ENCODE measurements around the gene STEAP1.
"Not testable (repeated sequence)": the region's sequence is repeated elsewhere in the genome, so short reads cannot be mapped to it uniquely, and the experiment has no call there.

Gene STEAP1

DNA sequence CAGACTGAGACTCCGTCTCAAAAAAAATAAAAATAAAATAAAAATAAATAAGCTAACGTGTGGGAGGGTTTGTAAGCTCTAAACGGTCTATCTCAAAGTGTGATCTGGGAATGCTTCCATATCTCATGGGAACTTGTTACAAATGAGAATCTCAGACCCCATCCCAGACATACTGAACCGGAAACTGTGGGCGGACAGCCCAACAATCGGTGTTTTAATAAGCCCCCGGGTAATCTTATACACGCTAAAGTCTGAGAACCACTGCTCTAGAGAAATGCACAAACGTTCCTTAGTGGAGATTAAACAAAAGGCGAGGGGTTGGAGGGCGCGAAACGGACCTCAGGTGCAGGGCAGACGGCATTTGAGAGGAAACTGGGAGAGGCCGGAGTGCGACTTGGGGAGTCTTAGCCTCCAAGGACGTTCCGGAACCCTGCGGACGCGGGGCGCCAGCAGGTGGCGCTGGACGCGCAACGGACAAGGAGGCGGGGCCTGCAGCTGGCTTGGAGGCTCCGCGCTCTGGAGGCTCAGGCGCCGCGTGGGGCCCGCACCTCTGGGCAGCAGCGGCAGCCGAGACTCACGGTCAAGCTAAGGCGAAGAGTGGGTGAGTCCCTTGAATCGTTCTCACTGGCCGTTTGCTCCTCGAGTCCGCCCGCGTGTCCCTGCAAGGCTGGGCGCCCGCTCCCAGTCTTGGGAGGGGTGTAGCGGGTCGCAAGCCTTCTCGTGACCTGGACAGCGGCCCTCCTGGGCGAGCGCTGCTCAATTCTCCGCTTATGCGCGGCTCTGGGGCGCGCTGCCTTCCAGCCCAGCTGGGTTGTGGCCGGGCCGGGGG is at the start of gene STEAP1:
Gene STEAP1, plus strand, starts transcription at position 527 of the 829 bp plus-strand sequence. CDS start 5,320 bp downstream, outside the sequence.
- DNase-seq: peak; percentile 78

DNA sequence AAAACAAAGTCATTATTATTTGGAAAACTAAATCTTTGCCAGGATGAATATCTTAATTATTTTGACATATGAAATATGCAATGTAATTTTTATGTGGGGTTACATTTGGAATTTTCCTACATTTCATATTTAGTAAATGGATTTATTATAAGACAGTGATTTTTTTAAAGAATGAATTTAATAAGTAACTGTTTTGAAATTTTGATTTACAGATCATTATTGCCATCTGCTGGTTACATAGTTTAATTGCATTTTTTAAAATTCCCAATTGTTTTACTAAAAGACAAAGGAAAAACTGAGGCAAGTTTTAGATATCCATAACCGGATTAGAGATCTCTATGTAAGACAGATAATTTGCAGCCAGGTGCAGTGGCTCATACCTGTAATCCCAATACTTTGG is 39.3 kb upstream of the STEAP1 start:
- not testable (repeated sequence) for DNase-seq

- DNase-seq: not testable (repeated sequence)
Measured at GRCh38 chr7:90118551-90119177, 35.6 kb upstream of the STEAP1 start.

GRCh38 chr7:90119178-90119971 is 34.9 kb upstream of the STEAP1 start:
- DNase-seq: peak; percentile 4

DNA sequence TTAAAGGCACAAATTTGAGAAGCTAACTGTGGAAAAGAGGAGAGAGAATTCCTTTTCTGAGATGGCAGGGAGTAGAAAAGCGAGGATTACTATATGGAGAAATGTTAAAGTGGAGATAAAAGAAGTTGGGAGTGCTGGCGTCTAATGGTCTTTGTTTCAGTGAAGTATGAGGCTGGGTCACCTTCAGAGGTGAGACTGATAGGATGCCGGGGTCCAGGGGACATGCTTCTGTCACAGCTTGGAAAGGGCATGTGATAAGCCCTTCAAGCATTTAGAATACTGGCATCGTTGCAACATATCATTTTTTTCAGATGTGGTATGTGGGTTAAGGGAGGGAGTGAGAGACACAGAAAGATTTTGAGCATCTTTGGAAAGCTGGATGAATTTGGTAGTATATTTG is 34.1 kb upstream of the STEAP1 start:
- not testable (repeated sequence) for DNase-seq

DNA sequence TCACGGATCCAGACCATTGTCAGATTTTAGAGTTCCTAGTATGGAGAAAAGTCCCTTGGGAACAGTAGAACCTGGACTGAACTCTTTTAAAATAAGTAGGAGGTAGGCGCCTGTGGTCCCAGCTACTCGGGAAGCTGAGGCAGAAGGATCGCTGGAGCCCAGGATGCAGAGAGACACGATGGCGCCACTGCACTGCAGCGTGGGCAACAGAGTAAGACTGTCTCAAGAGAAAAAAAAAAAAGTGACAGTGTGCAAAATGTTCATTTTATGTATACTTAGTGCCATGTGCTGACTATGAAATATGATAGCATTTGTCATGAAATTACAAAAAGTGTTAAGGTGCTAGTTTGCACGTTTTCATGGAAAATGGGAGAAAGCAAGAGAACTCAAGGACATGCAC is 22.5 kb upstream of the STEAP1 start:
- DNase-seq: not testable (repeated sequence)

GRCh38 chr7:90147079-90147960 is 6.9 kb upstream of the STEAP1 start:
- not testable (repeated sequence) for DNase-seq

DNA sequence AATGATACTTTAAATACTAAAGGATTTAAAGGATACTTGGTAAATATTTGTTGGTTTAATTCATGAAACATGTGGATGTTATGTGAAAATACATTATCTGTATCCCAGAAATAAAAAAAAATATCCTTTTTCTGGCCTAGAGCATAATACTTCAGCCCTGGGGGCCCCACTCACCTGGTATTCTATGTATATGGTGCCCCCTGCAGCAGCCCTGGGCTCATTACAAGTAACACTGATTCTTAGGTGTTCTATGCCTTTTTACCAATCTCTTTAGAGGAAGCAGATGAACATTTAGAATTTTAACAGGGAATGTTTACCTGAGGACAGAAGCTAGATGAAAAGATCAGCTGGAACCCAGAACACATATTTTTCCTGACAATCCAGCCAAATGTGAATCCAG is 4.8 kb upstream of the STEAP1 start:
- DNase-seq: not testable (repeated sequence)

- not testable (repeated sequence) for DNase-seq
Measured at GRCh38 chr7:90151884-90152283, 2.4 kb upstream of the STEAP1 start.

DNA sequence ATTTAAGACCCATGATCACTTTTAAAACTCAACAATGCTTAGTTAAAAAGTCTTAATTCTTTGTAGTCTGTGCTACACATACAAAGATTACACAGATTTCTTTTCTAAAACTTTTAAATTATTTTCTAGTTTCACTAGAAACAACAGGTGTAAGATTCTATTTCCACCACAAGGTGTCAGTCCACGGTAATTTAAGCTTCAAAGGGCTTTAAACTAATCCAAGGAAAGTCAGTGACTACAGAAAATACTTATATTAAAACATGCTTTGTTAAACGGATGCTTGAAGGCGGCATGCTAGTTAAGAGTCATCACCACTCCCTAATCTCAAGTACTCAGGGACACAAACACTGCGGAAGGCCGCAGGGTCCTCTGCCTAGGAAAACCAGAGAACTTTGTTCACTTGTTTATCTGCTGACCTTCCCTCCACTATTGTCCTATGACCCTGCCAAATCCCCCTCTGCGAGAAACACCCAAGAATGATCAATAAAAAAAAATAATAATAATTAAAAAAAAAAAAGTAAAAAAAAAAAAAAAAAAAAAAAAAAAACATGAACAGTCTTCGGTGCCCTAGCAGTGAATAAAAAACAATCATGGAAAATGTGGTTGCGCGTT is 1.5 kb upstream of the STEAP1 start:
- DNase-seq: not testable (repeated sequence)

DNA sequence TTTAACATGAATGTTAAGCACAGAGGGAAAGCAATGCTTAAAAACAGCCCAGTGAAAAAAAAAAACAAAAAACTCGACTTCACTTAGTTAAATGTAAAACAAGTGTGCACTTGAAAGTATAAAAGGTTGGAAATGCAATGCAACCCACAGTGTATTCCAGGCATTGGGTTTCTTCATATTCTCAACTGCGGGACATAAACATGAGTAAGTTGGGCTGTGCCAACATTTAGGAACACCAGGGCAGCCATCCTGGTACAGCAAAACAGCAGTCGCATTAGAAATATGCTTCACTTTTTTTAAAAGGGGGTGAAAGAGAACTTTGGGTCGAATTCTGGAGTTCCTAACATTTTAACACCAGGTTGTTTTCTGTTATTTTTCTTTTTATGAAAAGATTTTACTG is 937 bp downstream of the STEAP1 start:
- DNase-seq: no peak

DNA sequence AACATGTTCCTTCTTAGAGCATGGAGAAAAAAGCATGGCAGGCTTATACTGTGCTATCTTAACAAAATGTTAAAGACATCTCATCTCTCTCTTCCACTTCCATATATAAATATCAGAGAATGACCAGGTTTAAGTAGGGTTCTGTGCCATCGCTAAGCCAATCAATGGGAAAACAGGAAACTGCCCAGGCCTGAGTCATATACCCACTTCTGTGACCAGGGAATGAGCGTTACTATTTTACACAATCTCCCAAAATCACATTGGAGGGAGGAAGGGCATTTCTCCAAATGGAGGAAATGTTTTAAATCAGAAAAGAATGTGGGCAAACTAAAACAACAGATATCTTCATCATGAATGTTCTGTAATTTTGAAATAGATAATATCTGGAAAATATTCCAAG is 3.1 kb downstream of the STEAP1 start:
- DNase-seq: not testable (repeated sequence)

DNA sequence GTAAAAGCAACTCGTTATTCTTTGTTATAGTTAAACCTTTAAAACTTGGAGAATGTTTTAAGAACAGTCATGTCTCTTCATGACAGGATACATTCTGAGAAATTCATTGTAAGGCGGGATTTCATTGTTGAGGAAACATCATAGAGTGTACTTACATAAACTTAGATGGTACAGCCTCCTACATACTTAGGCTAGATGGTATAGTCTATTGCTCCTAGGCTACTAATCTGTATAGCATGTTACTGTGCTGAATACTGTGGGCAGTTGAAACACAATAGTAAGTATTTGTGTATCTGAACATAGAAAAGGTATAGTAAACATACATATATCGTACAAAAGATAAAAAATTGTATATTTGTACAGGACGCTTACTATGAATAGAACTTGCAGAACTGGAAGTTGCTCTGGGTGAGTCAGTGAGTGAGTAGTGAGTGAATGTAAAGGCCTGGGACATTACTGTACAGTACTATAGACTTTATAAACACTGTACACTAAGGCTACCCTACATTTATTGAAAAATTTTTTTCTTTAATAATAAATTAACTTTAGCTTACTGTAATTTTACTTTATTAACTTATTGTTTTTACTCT is 3.6 kb downstream of the STEAP1 start:
- not testable (repeated sequence) for DNase-seq

DNA sequence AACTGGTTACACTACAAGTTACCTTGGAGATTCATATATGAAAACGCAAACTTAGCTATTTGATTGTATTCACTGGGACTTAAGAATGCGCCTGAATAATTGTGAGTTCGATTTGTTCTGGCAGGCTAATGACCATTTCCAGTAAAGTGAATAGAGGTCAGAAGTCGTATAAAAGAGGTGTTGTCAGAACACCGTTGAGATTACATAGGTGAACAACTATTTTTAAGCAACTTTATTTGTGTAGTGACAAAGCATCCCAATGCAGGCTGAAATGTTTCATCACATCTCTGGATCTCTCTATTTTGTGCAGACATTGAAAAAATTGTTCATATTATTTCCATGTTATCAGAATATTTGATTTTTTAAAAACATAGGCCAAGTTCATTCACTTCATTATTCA is 9.3 kb downstream of the STEAP1 start:
- DNase-seq: no peak

DNA sequence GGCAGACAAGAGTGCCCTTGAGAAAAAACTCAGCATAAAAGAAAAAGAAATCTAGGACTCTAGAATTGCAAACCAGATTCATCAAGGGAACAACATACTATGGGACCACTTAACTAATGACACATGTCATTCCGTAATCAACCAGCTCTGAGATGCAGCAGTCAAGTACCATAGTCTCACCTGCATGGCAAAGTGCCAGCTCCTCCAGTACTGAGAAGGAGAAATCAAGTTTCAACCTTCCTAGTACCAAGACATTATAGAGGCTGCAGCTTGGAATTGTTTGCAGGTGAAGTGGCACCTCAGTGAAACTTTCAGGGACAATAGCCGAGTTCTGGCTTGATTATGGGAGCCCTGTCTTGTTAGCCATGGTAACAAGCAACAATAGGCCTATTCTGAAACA is 11.5 kb downstream of the STEAP1 start:
- DNase-seq: no peak

- DNase-seq: no peak
Measured at GRCh38 chr7:90166153-90166552, 11.9 kb downstream of the STEAP1 start.

- no peak for DNase-seq
Measured at GRCh38 chr7:90167361-90167760, 13.1 kb downstream of the STEAP1 start.

DNA sequence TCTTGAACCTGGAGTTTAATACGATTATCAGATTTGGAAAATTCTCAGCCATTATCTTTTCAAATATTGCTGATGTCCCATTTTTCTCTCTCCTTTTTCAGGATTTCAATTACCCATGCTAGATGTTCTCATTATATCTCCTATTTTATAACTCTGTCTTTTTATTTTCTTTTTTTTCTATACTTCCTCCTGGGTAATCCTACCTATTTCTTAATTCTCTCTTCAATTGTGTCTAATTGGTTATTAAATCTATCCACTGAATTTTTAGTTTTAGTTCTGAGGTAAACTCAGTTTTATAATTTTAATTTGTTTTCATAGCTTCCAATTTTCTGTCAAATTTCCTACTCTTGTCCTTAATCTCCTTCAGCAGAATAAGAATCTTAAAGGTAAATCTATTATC is 15.6 kb downstream of the STEAP1 start:
- DNase-seq: no peak

DNA sequence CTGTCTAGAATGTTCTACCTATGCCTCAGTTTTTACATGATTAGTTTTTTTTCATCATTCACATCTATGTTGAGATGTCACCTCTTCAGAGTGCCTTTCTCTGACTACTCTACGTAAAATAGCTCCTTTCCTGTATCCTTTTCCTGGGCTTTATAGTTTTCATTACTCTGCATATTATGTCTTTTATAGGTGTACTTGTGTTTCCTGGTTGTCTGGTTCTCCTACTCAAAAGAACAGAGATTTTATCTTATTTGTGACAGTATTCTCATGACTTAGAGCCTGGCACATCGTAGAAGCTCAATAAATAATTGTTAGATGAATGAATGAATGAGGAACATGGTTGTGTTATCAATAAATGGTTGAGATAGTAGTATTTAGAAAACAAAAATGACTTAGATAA is 17.9 kb downstream of the STEAP1 start:
- no peak for DNase-seq

DNA sequence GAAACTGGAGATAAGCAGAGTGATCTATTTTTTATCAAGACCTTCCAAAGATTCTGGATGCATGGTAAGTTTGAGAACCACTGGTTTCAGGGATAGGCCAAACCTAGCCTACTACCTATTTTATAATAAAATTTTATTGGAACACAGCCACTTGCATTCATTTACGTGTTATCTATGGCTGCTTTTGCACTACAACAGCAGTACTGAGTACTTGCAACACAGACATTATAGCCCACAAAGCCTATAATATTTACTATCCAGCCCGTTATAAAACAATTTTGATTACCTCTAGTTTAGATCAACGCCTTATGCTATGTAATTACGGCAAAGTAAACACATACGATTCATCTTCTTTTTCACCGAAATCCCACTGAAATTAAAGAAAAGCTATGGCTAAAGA is 18.4 kb downstream of the STEAP1 start:
- DNase-seq: no peak

DNA sequence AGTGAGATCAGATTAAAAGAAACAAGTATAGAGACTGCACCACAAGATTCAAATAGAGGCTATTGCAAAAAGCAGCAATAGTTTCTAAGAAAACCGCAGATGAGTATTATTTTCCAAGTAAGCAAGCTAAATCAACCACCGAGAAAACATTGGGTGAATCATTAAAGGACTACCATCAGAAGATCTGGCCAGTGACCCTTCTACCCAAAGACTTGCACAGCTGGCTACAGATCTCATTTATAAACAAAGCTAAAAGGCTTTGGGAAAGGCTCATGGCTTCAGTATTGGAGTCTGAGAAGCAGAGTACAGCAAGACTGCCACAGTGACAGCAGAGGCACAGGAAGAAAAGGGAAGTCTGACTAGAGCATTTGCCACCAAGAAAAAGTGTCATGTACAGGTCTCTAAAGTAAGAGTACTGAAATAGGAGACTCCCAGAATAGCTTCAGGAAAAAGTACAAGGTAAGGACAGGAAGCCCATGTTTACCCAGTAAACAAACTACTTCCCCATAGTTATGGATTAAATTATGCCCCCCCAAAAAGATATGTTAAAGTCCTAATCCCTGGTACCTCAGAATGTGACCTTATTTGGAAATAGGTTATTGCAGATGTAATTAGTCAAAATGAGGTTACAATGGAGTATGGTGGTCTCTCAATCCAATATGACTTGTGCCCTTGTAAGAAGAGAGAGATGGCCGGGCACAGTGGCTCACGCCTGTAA is 19.0 kb downstream of the STEAP1 start:
- no peak for DNase-seq

All from activated effector memory CD4-positive, alpha-beta T cell treated with Interleukin-2 at 50 U/mL for 16 hours (primary cell).